ENCODE measurements around the gene LFNG. TPM values are rescaled to one million over a fixed set of nuclear protein-coding genes. Genes with fewer than 3 reads are reported as not detected.

LFNG gene
- total RNA-seq, 1 donor from 2014 or later = 75.5 TPM

GRCh38 chr7:2492038-2492437, 27.5 kb upstream of the LFNG start:
- H3K36me3 Mint-ChIP-seq (ENCODE audit: unreplicated experiment) = peaks cover 7% of the 10 kb centered on the region
- H3K4me1 Mint-ChIP-seq (ENCODE audit: low read depth, unreplicated experiment) = peaks cover 9% of the 10 kb centered on the region
- H3K27me3 Mint-ChIP-seq (ENCODE audit: unreplicated experiment) = peaks cover 6% of the 10 kb centered on the region
- TF ChIP-seq CTCF (IDR thresholded peaks at IDR 0.05; ENCODE audit: partially characterized antibody, unreplicated experiment) = no peak
- H3K9me3 Mint-ChIP-seq (ENCODE audit: unreplicated experiment) = peaks cover 5% of the 10 kb centered on the region
- H3K27ac Mint-ChIP-seq (ENCODE audit: unreplicated experiment) = peak overlapping the region; percentile 69
- H3K4me3 Mint-ChIP-seq (ENCODE audit: unreplicated experiment) = no peak overlapping the region
- no peak for DNase-seq

- Mint-ChIP-seq H3K4me3 (ENCODE audit: unreplicated experiment) (no peak overlapping the region), H3K27ac (ENCODE audit: unreplicated experiment) (no peak overlapping the region)
Observed at GRCh38 chr7:2493205-2494164, 26.1 kb upstream of the LFNG start.

GRCh38 chr7:2494191-2495130, 25.1 kb upstream of the LFNG start:
- H3K9me3 Mint-ChIP-seq (ENCODE audit: unreplicated experiment) = peaks cover 5% of the 10 kb centered on the region
- peaks cover 5% of the 10 kb centered on the region for H3K4me1 Mint-ChIP-seq (ENCODE audit: low read depth, unreplicated experiment)
- H3K36me3 Mint-ChIP-seq (ENCODE audit: unreplicated experiment) = peaks cover 7% of the 10 kb centered on the region
- H3K27me3 Mint-ChIP-seq (ENCODE audit: unreplicated experiment) = peaks cover 5% of the 10 kb centered on the region
- DNase-seq = no peak
- no peak overlapping the region for H3K4me3 Mint-ChIP-seq (ENCODE audit: unreplicated experiment)
- H3K27ac Mint-ChIP-seq (ENCODE audit: unreplicated experiment) = no peak overlapping the region
- no peak for TF ChIP-seq CTCF (IDR thresholded peaks at IDR 0.05; ENCODE audit: partially characterized antibody, unreplicated experiment)

More at GRCh38 chr7:2493205-2494164, 26.1 kb upstream of the LFNG start:
- no peak for TF ChIP-seq CTCF (IDR thresholded peaks at IDR 0.05; ENCODE audit: partially characterized antibody, unreplicated experiment)
- H3K9me3 Mint-ChIP-seq (ENCODE audit: unreplicated experiment) = peaks cover 5% of the 10 kb centered on the region
- DNase-seq = no peak
- H3K36me3 Mint-ChIP-seq (ENCODE audit: unreplicated experiment) = peaks cover 7% of the 10 kb centered on the region
- peaks cover 5% of the 10 kb centered on the region for H3K27me3 Mint-ChIP-seq (ENCODE audit: unreplicated experiment)
- peaks cover 6% of the 10 kb centered on the region for H3K4me1 Mint-ChIP-seq (ENCODE audit: low read depth, unreplicated experiment)

- Mint-ChIP-seq H3K36me3 (ENCODE audit: unreplicated experiment) (peaks cover 7% of the 10 kb centered on the region), H3K27ac (ENCODE audit: unreplicated experiment) (peak overlapping the region; percentile 64), H3K9me3 (ENCODE audit: unreplicated experiment) (peaks cover 5% of the 10 kb centered on the region), H3K4me1 (ENCODE audit: low read depth, unreplicated experiment) (peaks cover 5% of the 10 kb centered on the region), H3K4me3 (ENCODE audit: unreplicated experiment) (no peak overlapping the region), H3K27me3 (ENCODE audit: unreplicated experiment) (peaks cover 6% of the 10 kb centered on the region)
- TF ChIP-seq CTCF (IDR thresholded peaks at IDR 0.05; ENCODE audit: partially characterized antibody, unreplicated experiment) = no peak
- DNase-seq = peak; percentile 73
Observed at GRCh38 chr7:2495418-2496299, 23.9 kb upstream of the LFNG start.

Data from glutamatergic neuron (in vitro differentiated cells).